Keratinocyte (primary cell): Measurements from ENCODE around the gene SERTM1. TPM values are rescaled to one million over a fixed set of nuclear protein-coding genes. Genes with fewer than 3 reads are reported as not detected.

Experiments used
- DNase-seq: peaks from one replicate; pipeline ENCODE4 v3.0.0-alpha.2; 2011; ENCODE audit warnings: low read depth, missing footprints, low spot score
- FAIRE-seq: peaks from 2 replicates; lab custom pipeline; 2011; peaks lifted over from hg19 to GRCh38; lab: Jason Lieb, UNC
- H2AFZ ChIP-seq: 2 replicates; pipeline ENCODE4 v1.6.0; 2012; ENCODE audit warnings: low read length, control low read depth, inconsistent platforms; ENCODE audit not compliant: control insufficient read depth
- H3K27ac ChIP-seq: 2 replicates; pipeline ENCODE4 v1.5.1; 2011; ENCODE audit warnings: low read length; ENCODE audit not compliant: control insufficient read depth, insufficient read depth
- H3K27me3 ChIP-seq: 3 replicates; pipeline ENCODE4 v1.6.0; 2011; ENCODE audit warnings: low read length; ENCODE audit not compliant: control insufficient read depth, insufficient read depth; ENCODE audit errors: extremely low read depth
- H3K36me3 ChIP-seq, 2 experiments: 2 replicates in 1 of 2; 3 replicates in 1 of 2; pipeline ENCODE4 v1.5.1; 2011; ENCODE audit warnings: low read length in 2 of 2, mild to moderate bottlenecking in 1 of 2; ENCODE audit not compliant: control insufficient read depth in 2 of 2, insufficient read depth in 2 of 2; ENCODE audit errors: extremely low read depth in 1 of 2
- H3K4me1 ChIP-seq: 3 replicates; pipeline ENCODE4 v1.5.1; 2011; ENCODE audit warnings: low read length; ENCODE audit not compliant: control insufficient read depth, insufficient read depth; ENCODE audit errors: extremely low read depth
- H3K4me2 ChIP-seq: 3 replicates; pipeline ENCODE4 v1.6.0; 2011; ENCODE audit warnings: low read depth, low read length; ENCODE audit not compliant: control insufficient read depth, insufficient read depth; ENCODE audit errors: extremely low read depth
- H3K4me3 ChIP-seq, 3 experiments: fragments of 200-600 bp in 1 of 3; sonication (generic) in 1 of 3; 2 replicates in 2 of 3; 3 replicates in 1 of 3; pipeline ENCODE4 v1.5.1; 2011 to 2016; ENCODE audit warnings: low read length in 3 of 3, mild to moderate bottlenecking in 3 of 3, control low read depth in 2 of 3, inconsistent platforms in 1 of 3, low read depth in 1 of 3, mixed read lengths in 1 of 3, mixed run types in 1 of 3, moderate library complexity in 1 of 3; ENCODE audit not compliant: control insufficient read depth in 2 of 3, insufficient read depth in 2 of 3; ENCODE audit errors: extremely low read depth in 1 of 3
- H3K79me2 ChIP-seq: 2 replicates; pipeline ENCODE4 v1.6.0; 2012; ENCODE audit warnings: low read length; ENCODE audit not compliant: control insufficient read depth, insufficient read depth
- H3K9ac ChIP-seq: 3 replicates; pipeline ENCODE4 v1.6.0; 2011; ENCODE audit warnings: low read length; ENCODE audit not compliant: control insufficient read depth, insufficient read depth; ENCODE audit errors: extremely low read depth
- H3K9me1 ChIP-seq: 3 replicates; pipeline ENCODE4 v1.6.0; 2011; ENCODE audit warnings: low read length; ENCODE audit not compliant: control insufficient read depth, insufficient read depth; ENCODE audit errors: extremely low read depth
- H3K9me3 ChIP-seq: 2 replicates; pipeline ENCODE4 v1.5.1; 2012; ENCODE audit warnings: low read depth, low read length; ENCODE audit not compliant: control insufficient read depth
- H4K20me1 ChIP-seq: 3 replicates; pipeline ENCODE4 v1.6.0; 2011; ENCODE audit warnings: low read length; ENCODE audit not compliant: control insufficient read depth, insufficient read depth; ENCODE audit errors: extremely low read depth
- CTCF ChIP-seq, 3 experiments: IDR thresholded peaks in 1 of 3; conservative IDR thresholded peaks in 1 of 3; optimal IDR thresholded peaks in 1 of 3; 2 replicates in 2 of 3; 3 replicates in 1 of 3; pipeline versions ENCODE3 to v1.5.1; 2011; ENCODE audit warnings: low read length in 3 of 3, mild to moderate bottlenecking in 3 of 3, moderate library complexity in 2 of 3, control low read depth in 1 of 3, inconsistent platforms in 1 of 3; ENCODE audit not compliant: insufficient read depth in 2 of 3; ENCODE audit errors: extremely low read depth in 1 of 3
- EZH2 ChIP-seq: IDR thresholded peaks from one replicate; pipeline ENCODE4 v1.6.1; 2012; ENCODE audit warnings: inconsistent platforms, mild to moderate bottlenecking, low read length, moderate library complexity
- dilution Hi-C: fragments of 300-500 bp; cut with MboI; formaldehyde crosslinking; loops from one replicate; pipeline ENCODE4 v1.7.0; 2020; ENCODE audit warnings: low sequenced_read_pairs; ENCODE audit not compliant: extremely low pct_ligation_motif_present
- polyA plus RNA-seq, 5 experiments: library from polyadenylated mRNA; depleted of rRNA in 3 of 5; stranded (reverse) in 3 of 5; stranded (forward) in 1 of 5; unstranded in 1 of 5; fragments of >200 nt; gene quantifications; 1 replicate in 1 of 5; 2 replicates in 3 of 5; 3 replicates in 1 of 5; pipeline versions ENCODE4 v1.2.1 to v1.2.3, GENCODE V29; 2011 to 2012; ENCODE audit warnings: missing spikeins in 2 of 5, low read depth in 1 of 5, low replicate concordance in 1 of 5

SERTM1 gene
- polyA plus RNA-seq, 1 donor (not counting 4 experiments of a cell fraction or from before 2014, with no cell fraction given) = not detected

- Histone ChIP-seq H3K27ac (no peak overlapping the region), H3K9me1 (no peaks in the 10 kb centered on the region), H2AFZ (no peak overlapping the region), H4K20me1 (no peaks in the 10 kb centered on the region), H3K4me3 (no peak overlapping the region), H3K79me2 (no peaks in the 10 kb centered on the region), H3K4me1 (no peaks in the 10 kb centered on the region), H3K9me3 (no peaks in the 10 kb centered on the region), H3K36me3 (no peaks in the 10 kb centered on the region), H3K27me3 (no peaks in the 10 kb centered on the region), H3K4me2 (no peak overlapping the region), H3K9ac (no peak overlapping the region)
- FAIRE-seq (no peak), DNase-seq (no peak)
- TF ChIP-seq EZH2 (no peak), CTCF (optimal IDR thresholded peaks at IDR 0.05 in 1 of 3, IDR thresholded peaks at IDR 0.05 in 1 of 3, conservative IDR thresholded peaks at IDR 0.05 in 1 of 3; ENCODE audit: extremely low read depth in 1 of 3, insufficient read depth in 2 of 3, low read length in 3 of 3) (no peak)
- dilution Hi-C loops = no loop called here
Measured at GRCh38 chr13:36639610-36640009, 34.2 kb upstream of the SERTM1 start.

DNA sequence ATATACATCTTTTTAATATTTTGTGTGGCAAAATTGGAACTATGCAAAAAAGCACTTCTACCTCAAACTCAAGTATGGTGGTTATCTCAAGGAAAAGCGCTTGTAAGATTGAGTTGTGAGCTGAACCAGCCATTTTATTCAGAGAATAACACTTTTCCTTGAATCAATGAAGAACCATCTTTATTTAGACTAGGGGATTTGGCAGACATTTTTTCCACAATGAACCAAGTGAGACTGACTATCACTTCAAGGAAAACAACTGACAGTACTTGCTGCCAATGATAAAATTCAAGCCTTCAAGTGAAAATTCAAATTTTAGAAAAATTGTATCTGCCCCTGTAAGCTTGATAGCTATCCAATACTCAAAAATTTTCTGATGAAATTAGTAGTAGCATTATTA, 23.2 kb upstream of the SERTM1 start:
- no peak overlapping the region for H2AFZ ChIP-seq

More for the DNA sequence above, 23.2 kb upstream of the SERTM1 start:
- no peak overlapping the region for H3K27ac ChIP-seq
- no peaks in the 10 kb centered on the region for H3K9me1 ChIP-seq
- H3K4me1 ChIP-seq = no peaks in the 10 kb centered on the region
- no peaks in the 10 kb centered on the region for H3K79me2 ChIP-seq
- DNase-seq = no peak
- no peaks in the 10 kb centered on the region for H3K36me3 ChIP-seq
- no peak for TF ChIP-seq EZH2
- no peak for TF ChIP-seq CTCF (optimal IDR thresholded peaks at IDR 0.05 in 1 of 3, IDR thresholded peaks at IDR 0.05 in 1 of 3, conservative IDR thresholded peaks at IDR 0.05 in 1 of 3; ENCODE audit: extremely low read depth in 1 of 3, insufficient read depth in 2 of 3, low read length in 3 of 3)
- no peak overlapping the region for H3K4me3 ChIP-seq
- H3K4me2 ChIP-seq = no peak overlapping the region
- dilution Hi-C loops = no loop called here
- no peak for FAIRE-seq
- H4K20me1 ChIP-seq = no peaks in the 10 kb centered on the region
- no peaks in the 10 kb centered on the region for H3K9me3 ChIP-seq
- no peak overlapping the region for H3K9ac ChIP-seq
- H3K27me3 ChIP-seq = no peaks in the 10 kb centered on the region
